Bronchial epithelial cell (primary cell): ENCODE measurements around the gene GTF2F1. TPM values are rescaled to one million over a fixed set of nuclear protein-coding genes. Genes with fewer than 3 reads are reported as not detected.

Experiments used
- DNase-seq: peaks from one replicate; pipeline ENCODE4 v3.0.0-alpha.2; 2010; ENCODE audit warnings: low read depth
- FAIRE-seq: peaks from 2 replicates; lab custom pipeline; 2011; peaks lifted over from hg19 to GRCh38; lab: Jason Lieb, UNC
- H3K27me3 ChIP-seq: 2 replicates; pipeline ENCODE4 v1.5.1; 2011; ENCODE audit warnings: low read length; ENCODE audit not compliant: control insufficient read depth, insufficient read depth
- H3K36me3 ChIP-seq: 2 replicates; pipeline ENCODE4 v1.5.1; 2011; ENCODE audit warnings: low read length; ENCODE audit not compliant: control insufficient read depth, insufficient read depth
- H3K4me3 ChIP-seq: 2 replicates; pipeline ENCODE4 v1.5.1; 2011; ENCODE audit warnings: mild to moderate bottlenecking, low read depth, low read length, control low read depth
- total RNA-seq: library from RNA; depleted of rRNA; stranded (reverse); fragments of >200 nt; gene quantifications from 2 replicates; pipeline ENCODE4 v1.2.1, GENCODE V29; 2014
- TF ChIP-seq, protein P1 (sequence below): IDR thresholded peaks from 2 replicates; pipeline ENCODE4 v1.5.1; 2011; ENCODE audit warnings: mild to moderate bottlenecking, moderate library complexity, low read length, control low read depth, inconsistent platforms; ENCODE audit not compliant: insufficient read depth, severe bottlenecking

The GTF2F1 gene
- total RNA-seq, 1 donor from 2014 or later, result 52.7 TPM

DNA sequence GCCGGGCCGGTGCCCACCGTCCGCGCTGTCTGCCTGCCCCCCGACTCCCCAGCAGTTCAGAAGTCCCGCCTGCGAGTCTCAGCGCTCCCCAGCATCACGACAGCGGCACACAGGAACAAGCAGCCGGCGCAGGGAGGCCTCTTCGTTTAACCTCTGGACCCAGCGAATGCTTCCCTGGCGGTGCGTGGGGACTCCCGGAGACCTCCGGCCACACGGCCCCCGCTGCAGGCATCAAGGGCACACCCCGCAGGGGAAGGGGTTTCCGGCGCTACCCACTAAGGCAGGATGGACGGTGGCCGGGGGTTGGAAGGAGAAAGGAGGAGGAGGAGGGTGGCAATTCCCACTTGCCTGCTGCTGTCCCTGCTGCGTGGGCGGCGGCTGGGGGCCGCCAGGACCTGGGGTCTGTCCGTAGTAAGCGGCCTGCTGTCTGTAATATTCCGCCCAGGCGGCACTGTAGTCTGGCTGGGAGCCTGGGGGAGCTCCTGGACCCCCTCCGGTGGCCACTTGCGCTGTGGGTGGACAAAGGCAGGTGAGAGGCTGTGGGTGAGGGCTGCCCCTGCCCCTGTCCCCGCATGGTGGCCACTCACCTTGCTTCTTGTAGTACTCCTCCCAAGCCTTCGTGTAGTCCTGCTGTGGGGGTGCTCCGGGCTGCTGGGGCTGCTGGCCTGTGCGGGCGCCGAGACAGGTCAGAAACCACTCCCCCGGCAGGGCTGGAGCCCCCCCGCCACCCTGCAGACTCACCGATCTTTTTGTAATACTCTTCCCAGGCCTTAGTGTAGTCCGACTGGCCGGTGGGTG is 22.0 kb upstream of the GTF2F1 start:
- no peak overlapping the region for H3K4me3 ChIP-seq
- no peaks in the 10 kb centered on the region for H3K27me3 ChIP-seq
- peaks cover 35% of the 10 kb centered on the region for H3K36me3 ChIP-seq
- DNase-seq (no peak), FAIRE-seq (no peak)
- TF ChIP-seq, protein P1, sequence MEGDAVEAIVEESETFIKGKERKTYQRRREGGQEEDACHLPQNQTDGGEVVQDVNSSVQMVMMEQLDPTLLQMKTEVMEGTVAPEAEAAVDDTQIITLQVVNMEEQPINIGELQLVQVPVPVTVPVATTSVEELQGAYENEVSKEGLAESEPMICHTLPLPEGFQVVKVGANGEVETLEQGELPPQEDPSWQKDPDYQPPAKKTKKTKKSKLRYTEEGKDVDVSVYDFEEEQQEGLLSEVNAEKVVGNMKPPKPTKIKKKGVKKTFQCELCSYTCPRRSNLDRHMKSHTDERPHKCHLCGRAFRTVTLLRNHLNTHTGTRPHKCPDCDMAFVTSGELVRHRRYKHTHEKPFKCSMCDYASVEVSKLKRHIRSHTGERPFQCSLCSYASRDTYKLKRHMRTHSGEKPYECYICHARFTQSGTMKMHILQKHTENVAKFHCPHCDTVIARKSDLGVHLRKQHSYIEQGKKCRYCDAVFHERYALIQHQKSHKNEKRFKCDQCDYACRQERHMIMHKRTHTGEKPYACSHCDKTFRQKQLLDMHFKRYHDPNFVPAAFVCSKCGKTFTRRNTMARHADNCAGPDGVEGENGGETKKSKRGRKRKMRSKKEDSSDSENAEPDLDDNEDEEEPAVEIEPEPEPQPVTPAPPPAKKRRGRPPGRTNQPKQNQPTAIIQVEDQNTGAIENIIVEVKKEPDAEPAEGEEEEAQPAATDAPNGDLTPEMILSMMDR, result no peak

GRCh38 chr19:6413721-6414643 is 21.0 kb upstream of the GTF2F1 start:
- TF ChIP-seq, protein P1, result no peak
- H3K36me3 ChIP-seq, result peaks cover 30% of the 10 kb centered on the region

GRCh38 chr19:6413291-6413690 is 20.3 kb upstream of the GTF2F1 start:
- DNase-seq (no peak), FAIRE-seq (no peak)
- H3K27me3 ChIP-seq, result no peaks in the 10 kb centered on the region
- TF ChIP-seq, protein P1, result no peak
- peaks cover 24% of the 10 kb centered on the region for H3K36me3 ChIP-seq
- no peak overlapping the region for H3K4me3 ChIP-seq

More at GRCh38 chr19:6413721-6414643, 21.0 kb upstream of the GTF2F1 start:
- FAIRE-seq (no peak), DNase-seq (no peak)
- H3K27me3 ChIP-seq, result no peaks in the 10 kb centered on the region
- H3K4me3 ChIP-seq, result no peak overlapping the region

- Histone ChIP-seq H3K36me3 (peaks cover 18% of the 10 kb centered on the region), H3K27me3 (no peaks in the 10 kb centered on the region), H3K4me3 (no peak overlapping the region)
- DNase-seq (peak; percentile 23), FAIRE-seq (no peak)
- TF ChIP-seq, protein P1, result peak; percentile 77
These were observed 19.6 kb upstream of the GTF2F1 start for GRCh38 chr19:6412447-6413091.

GRCh38 chr19:6412061-6412446 is 19.1 kb upstream of the GTF2F1 start:
- Histone ChIP-seq H3K4me3 (no peak overlapping the region), H3K27me3 (no peaks in the 10 kb centered on the region), H3K36me3 (peaks cover 15% of the 10 kb centered on the region)
- TF ChIP-seq, protein P1, result no peak
- FAIRE-seq (no peak), DNase-seq (no peak)
